Parathyroid adenoma (tissue), 2 donors: Measurements from ENCODE around the gene IGFL4.

Experiments used
- H2AFZ ChIP-seq: fragments of 300-600 bp; sonication (generic); one replicate; pipeline ENCODE4 v1.7.0; 2017; ENCODE audit warnings: antibody characterized with exemption, mild to moderate bottlenecking
- H3K27ac ChIP-seq: fragments of 300-600 bp; sonication (generic); one replicate; pipeline ENCODE4 v1.7.0; 2017
- H3K27me3 ChIP-seq: fragments of 300-600 bp; sonication (generic); one replicate; pipeline ENCODE4 v1.7.0; 2017; ENCODE audit warnings: low read length; ENCODE audit not compliant: control insufficient read depth, insufficient read depth
- H3K36me3 ChIP-seq: fragments of 300-600 bp; sonication (generic); one replicate; pipeline ENCODE4 v1.7.0; 2017; ENCODE audit warnings: low read length; ENCODE audit not compliant: control insufficient read depth, insufficient read depth
- H3K4me1 ChIP-seq: fragments of 300-600 bp; sonication (generic); one replicate; pipeline ENCODE4 v1.7.0; 2017; ENCODE audit warnings: control low read depth
- H3K4me2 ChIP-seq: fragments of 300-600 bp; sonication (generic); one replicate; pipeline ENCODE4 v1.7.0; 2017; ENCODE audit warnings: low read length
- H3K4me3 ChIP-seq: fragments of 300-600 bp; sonication (generic); one replicate; pipeline ENCODE4 v1.7.0; 2017; ENCODE audit warnings: low read depth, low read length
- H3K79me2 ChIP-seq: fragments of 300-600 bp; sonication (generic); one replicate; pipeline ENCODE4 v1.7.0; 2017; ENCODE audit warnings: control low read depth
- H3K9ac ChIP-seq: fragments of 300-600 bp; sonication (generic); one replicate; pipeline ENCODE4 v1.7.0; 2017; ENCODE audit warnings: mild to moderate bottlenecking
- H3K9me3 ChIP-seq: fragments of 300-600 bp; sonication (generic); one replicate; pipeline ENCODE4 v1.7.0; 2017; ENCODE audit warnings: low read length; ENCODE audit not compliant: control insufficient read depth
- CTCF ChIP-seq: fragments of 300-600 bp; sonication (generic); IDR thresholded peaks from one replicate; pipeline ENCODE4 v1.7.0; 2017; ENCODE audit warnings: antibody characterized with exemption, mild to moderate bottlenecking
- donor health status: primary hyperparathyroidism.

Gene IGFL4

GRCh38 chr19:45994998-45995714 lies 45.6 kb downstream of the IGFL4 start, which contains the start of gene CCDC61:
TSS of gene CCDC61 (plus strand) at chr19:45995467. CDS start at chr19:46003019, 7,552 bp downstream.
- Histone ChIP-seq H3K79me2 (peaks cover 18% of the 10 kb centered on the region), H3K27ac (peak within 1 kb of the TSS; percentile 67), H3K4me2 (peak within 1 kb of the TSS; percentile 100)

GRCh38 chr19:45994456-45994997 lies 46.3 kb downstream of the IGFL4 start:
- no peak for TF ChIP-seq CTCF
- no peaks in the 10 kb centered on the region for H3K36me3 ChIP-seq
- H3K9me3 ChIP-seq, result no peaks in the 10 kb centered on the region
- no peak overlapping the region for H3K9ac ChIP-seq
- H3K4me2 ChIP-seq, result peak overlapping the region; percentile 100
- H3K4me1 ChIP-seq, result no peaks in the 10 kb centered on the region
- peaks cover 16% of the 10 kb centered on the region for H3K79me2 ChIP-seq
- no peaks in the 10 kb centered on the region for H3K27me3 ChIP-seq
- peak overlapping the region; percentile 99 for H3K4me3 ChIP-seq
- no peak overlapping the region for H3K27ac ChIP-seq
- peak overlapping the region; percentile 85 for H2AFZ ChIP-seq

More at GRCh38 chr19:45994998-45995714, 45.6 kb downstream of the IGFL4 start, which contains the start of gene CCDC61:
- Histone ChIP-seq H3K4me3 (peak within 1 kb of the TSS; percentile 99), H3K9me3 (no peaks in the 10 kb centered on the region), H3K9ac (peak within 1 kb of the TSS; percentile 78), H3K27me3 (no peaks in the 10 kb centered on the region), H2AFZ (peak within 1 kb of the TSS; percentile 90), H3K36me3 (no peaks in the 10 kb centered on the region), H3K4me1 (no peaks in the 10 kb centered on the region)
- no peak for TF ChIP-seq CTCF

GRCh38 chr19:45990113-45990728 lies 50.6 kb downstream of the IGFL4 start:
- H3K27me3 ChIP-seq, result no peaks in the 10 kb centered on the region
- no peaks in the 10 kb centered on the region for H3K4me1 ChIP-seq
- no peak for TF ChIP-seq CTCF
- no peak overlapping the region for H3K4me3 ChIP-seq
- no peak overlapping the region for H3K4me2 ChIP-seq
- H3K9ac ChIP-seq, result no peak overlapping the region
- no peaks in the 10 kb centered on the region for H3K79me2 ChIP-seq
- H3K27ac ChIP-seq, result no peak overlapping the region
- H2AFZ ChIP-seq, result no peak overlapping the region
- H3K9me3 ChIP-seq, result no peaks in the 10 kb centered on the region
- no peaks in the 10 kb centered on the region for H3K36me3 ChIP-seq
